Left lung (tissue), 10 donors: ENCODE measurements around the gene CACNB1. TPM values are rescaled to one million over a fixed set of nuclear protein-coding genes. Genes with fewer than 3 reads are reported as not detected.

Experiments
- ATAC-seq: fragments of 200-7000 bp; cut with Tn5 transposase; one replicate; pipeline ENCODE4 v1.9.1; 2020; ENCODE audit warnings: moderate library complexity
- DNase-seq, 4 donors: peaks; one replicate each; pipeline ENCODE4 v3.0.0-alpha.2; 2013 to 2020
- H3K27ac ChIP-seq, 2 donors: fragments of 200-600 bp; sonication (generic) in 1 of 2; one replicate each; pipeline versions ENCODE4 v1.5.0 to v1.8.0; 2020 to 2021
- H3K27me3 ChIP-seq, 2 donors: fragments of 200-600 bp; sonication (generic) in 1 of 2; one replicate each; pipeline versions ENCODE4 v1.5.0 to v1.8.0; 2020 to 2021
- H3K36me3 ChIP-seq, 2 donors: fragments of 200-600 bp; sonication (generic) in 1 of 2; one replicate each; pipeline versions ENCODE4 v1.5.0 to v1.8.0; 2020 to 2021
- H3K4me1 ChIP-seq, 2 donors: fragments of 200-600 bp; one replicate each; pipeline ENCODE4 v1.8.0; 2021
- H3K4me3 ChIP-seq, 2 donors: fragments of 200-600 bp; sonication (generic) in 1 of 2; one replicate each; pipeline versions ENCODE4 v1.5.0 to v1.8.0; 2020 to 2021; ENCODE audit warnings: mild to moderate bottlenecking in 1 of 2
- H3K9me3 ChIP-seq, 2 donors: fragments of 200-600 bp; sonication (generic) in 1 of 2; one replicate each; pipeline versions ENCODE4 v1.5.0 to v1.8.0; 2020 to 2021
- intact Hi-C, 2 donors: fragments of 100-400 bp; cut with DNase I; formaldehyde crosslinking; loops; one replicate each; pipeline versions ENCODE4 v1.11.2 to v1.14.2; 2022
- polyA plus RNA-seq, 6 donors: library from polyadenylated mRNA; unstranded; fragments of 120-200 nt; gene quantifications; one replicate each; pipeline ENCODE4 v1.2.1, GENCODE V29; 2013; ENCODE audit not compliant: insufficient read length in 6 of 6
- total RNA-seq, 2 donors: library from RNA; stranded (reverse); fragmentation: NEBNext Ultra II Directional; extraction: Animal tissue kit (Norgen Biotek cat#: 25700); gene quantifications; one replicate each; pipeline ENCODE4 v1.2.1, GENCODE V29; 2021
- TF ChIP-seq, protein P1 (sequence below), 2 donors: fragments of 200-600 bp; sonication (generic) in 1 of 2; IDR thresholded peaks; one replicate each; pipeline versions ENCODE4 v1.5.0 to v1.8.0; 2021; ENCODE audit warnings: antibody characterized with exemption in 2 of 2
- donor health status: DM: no; HTN: yes; CAD: no.
- donor health status: DM: no; HTN: no; CAD: no.

Gene CACNB1
- total and polyA plus RNA-seq, 8 donors: 9.4 to 31.4 (median 13.3) TPM

- H3K27me3 ChIP-seq: peaks cover 9 to 41% of the 10 kb centered on the region in 2 donors
- ATAC-seq: peak; percentile 11
Measured at GRCh38 chr17:39151943-39152818, 45.3 kb downstream of the CACNB1 start.

DNA sequence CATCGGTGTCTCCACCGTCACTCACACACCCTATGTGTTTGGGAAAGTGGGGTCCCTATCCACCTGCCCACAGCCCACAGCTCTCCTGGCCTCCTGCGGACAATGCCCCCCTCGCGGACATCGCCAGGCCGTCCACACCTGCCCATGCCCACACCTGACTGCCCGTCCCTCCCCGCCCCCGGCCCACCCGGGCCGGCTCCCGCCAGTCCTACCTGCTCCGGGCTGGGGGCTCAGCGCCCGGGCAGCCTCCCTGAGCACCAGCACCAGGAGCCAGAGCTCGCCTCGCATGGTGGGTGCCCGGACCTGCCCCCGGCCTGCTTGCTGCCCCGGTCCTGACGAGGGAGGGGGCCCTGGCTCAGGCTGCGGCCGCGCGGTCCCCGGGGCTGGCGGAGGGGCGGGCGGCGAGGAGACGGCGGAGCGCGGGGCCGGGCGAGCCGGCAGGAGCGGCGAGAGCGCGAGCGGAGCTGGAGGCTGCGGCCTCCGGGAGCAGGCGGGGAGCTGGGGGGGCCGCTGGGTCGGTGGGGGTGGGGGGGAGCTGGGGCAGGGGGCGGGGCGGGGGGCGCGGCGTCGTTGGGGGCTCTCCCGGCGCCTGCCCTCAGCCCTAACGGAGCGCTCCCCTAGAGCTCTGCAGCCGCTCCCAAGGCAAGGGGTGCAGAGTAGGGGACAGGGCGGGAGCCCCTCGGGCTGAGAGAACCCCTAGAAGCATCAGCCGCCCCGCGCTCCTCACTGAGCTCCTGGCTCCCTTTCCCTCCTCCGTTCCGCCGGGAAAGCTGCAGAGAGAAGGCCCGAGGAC lies 46.1 kb downstream of the CACNB1 start, which contains the start of gene PLXDC1:
PLXDC1 (minus strand) TSS at position 488 of the 793 bp plus-strand sequence; CDS start at position 288, 200 bp downstream.
- Histone ChIP-seq H3K4me1 (peaks cover 4 to 24% of the 10 kb centered on the region in 2 donors), H3K27me3 (peaks cover 9 to 41% of the 10 kb centered on the region in 2 donors), H3K4me3 (peak within 1 kb of the TSS; percentile 20 to 93), H3K36me3 (no peaks in the 10 kb centered on the region), H3K27ac (peak within 1 kb of the TSS; percentile 85 to 90), H3K9me3 (no peaks in the 10 kb centered on the region)
- intact Hi-C loops: loop anchor here in 1 of 2 donors (5.0 kb wide), 1 partner anchor 169 kb away; no protein-coding TSS in a partner anchor
- DNase-seq (peak in 1 of 4 donors; percentile 77), ATAC-seq (no peak)
- TF ChIP-seq, protein P1, sequence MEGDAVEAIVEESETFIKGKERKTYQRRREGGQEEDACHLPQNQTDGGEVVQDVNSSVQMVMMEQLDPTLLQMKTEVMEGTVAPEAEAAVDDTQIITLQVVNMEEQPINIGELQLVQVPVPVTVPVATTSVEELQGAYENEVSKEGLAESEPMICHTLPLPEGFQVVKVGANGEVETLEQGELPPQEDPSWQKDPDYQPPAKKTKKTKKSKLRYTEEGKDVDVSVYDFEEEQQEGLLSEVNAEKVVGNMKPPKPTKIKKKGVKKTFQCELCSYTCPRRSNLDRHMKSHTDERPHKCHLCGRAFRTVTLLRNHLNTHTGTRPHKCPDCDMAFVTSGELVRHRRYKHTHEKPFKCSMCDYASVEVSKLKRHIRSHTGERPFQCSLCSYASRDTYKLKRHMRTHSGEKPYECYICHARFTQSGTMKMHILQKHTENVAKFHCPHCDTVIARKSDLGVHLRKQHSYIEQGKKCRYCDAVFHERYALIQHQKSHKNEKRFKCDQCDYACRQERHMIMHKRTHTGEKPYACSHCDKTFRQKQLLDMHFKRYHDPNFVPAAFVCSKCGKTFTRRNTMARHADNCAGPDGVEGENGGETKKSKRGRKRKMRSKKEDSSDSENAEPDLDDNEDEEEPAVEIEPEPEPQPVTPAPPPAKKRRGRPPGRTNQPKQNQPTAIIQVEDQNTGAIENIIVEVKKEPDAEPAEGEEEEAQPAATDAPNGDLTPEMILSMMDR (IDR thresholded peaks at IDR 0.05): no peak

More at GRCh38 chr17:39151943-39152818, 45.3 kb downstream of the CACNB1 start:
- peaks cover 4 to 24% of the 10 kb centered on the region in 2 donors for H3K4me1 ChIP-seq
- TF ChIP-seq, protein P1 (IDR thresholded peaks at IDR 0.05): no peak
- H3K36me3 ChIP-seq: no peaks in the 10 kb centered on the region
- intact Hi-C loops: loop anchor here in 1 of 2 donors (5.0 kb wide), 1 partner anchor 170 kb away; no protein-coding TSS in a partner anchor
- H3K27ac ChIP-seq: peak overlapping the region; percentile 85 to 90
- no peaks in the 10 kb centered on the region for H3K9me3 ChIP-seq
- peak overlapping the region; percentile 20 to 93 for H3K4me3 ChIP-seq
- DNase-seq: no peak

- Histone ChIP-seq H3K27me3 (peaks cover 9 to 41% of the 10 kb centered on the region in 2 donors), H3K9me3 (no peaks in the 10 kb centered on the region), H3K4me1 (peaks cover 4 to 24% of the 10 kb centered on the region in 2 donors), H3K27ac (no peak overlapping the region), H3K4me3 (peak overlapping the region in 1 of 2 donors; percentile 93), H3K36me3 (no peaks in the 10 kb centered on the region)
- intact Hi-C loops: loop anchor here in 1 of 2 donors (5.0 kb wide), 1 partner anchor 168 kb away; no protein-coding TSS in a partner anchor
- DNase-seq (no peak), ATAC-seq (no peak)
- TF ChIP-seq, protein P1 (IDR thresholded peaks at IDR 0.05): no peak
Measured at GRCh38 chr17:39150795-39151149, 46.7 kb downstream of the CACNB1 start.

- TF ChIP-seq, protein P1 (IDR thresholded peaks at IDR 0.05): no peak
- intact Hi-C loops: loop anchor here in 1 of 2 donors (5.0 kb wide), 1 partner anchor 168 kb away; no protein-coding TSS in a partner anchor
- ATAC-seq: no peak
- peaks cover 9 to 41% of the 10 kb centered on the region in 2 donors for H3K27me3 ChIP-seq
- no peaks in the 10 kb centered on the region for H3K9me3 ChIP-seq
- DNase-seq: no peak
- no peaks in the 10 kb centered on the region for H3K36me3 ChIP-seq
- peaks cover 4 to 24% of the 10 kb centered on the region in 2 donors for H3K4me1 ChIP-seq
- no peak overlapping the region for H3K27ac ChIP-seq
- H3K4me3 ChIP-seq: no peak overlapping the region
Measured at GRCh38 chr17:39150104-39150634, 47.3 kb downstream of the CACNB1 start.
